PC-3 (cell line): ENCODE data around the gene UGCG. TPM values are rescaled to one million over a fixed set of nuclear protein-coding genes. Genes with fewer than 3 reads are reported as not detected.
"Not testable (repeated sequence)": the region's sequence is repeated elsewhere in the genome, so short reads cannot be mapped to it uniquely, and the experiment has no call there.

ENCODE experiments used
- ATAC-seq: fragments of 200-7000 bp; cut with Tn5 transposase; 2 replicates; pipeline ENCODE4 v1.9.1; 2020; ENCODE audit warnings: mild to moderate bottlenecking, moderate library complexity
- BruUV-seq: library from RNA; stranded (reverse); fragments of 400-500 nt; replicated peaks from 2 replicates; lab custom pipeline; 2021; lab: Mats Ljungman, UMichigan
- CTCF ChIA-PET: fragments of 300-600 bp; sonication (Branson Sonifier 250); formaldehyde crosslinking; loops from one replicate; lab custom pipeline; 2022; ENCODE audit warnings: antibody characterized with exemption; lab: Charles Lee
- POLR2A ChIA-PET: fragments of 300-600 bp; sonication (Branson Sonifier 250); formaldehyde crosslinking; loops from one replicate; lab custom pipeline; 2022; ENCODE audit warnings: antibody characterized with exemption; ENCODE audit not compliant: unreplicated experiment; lab: Charles Lee
- DNase-seq: peaks from one replicate; pipeline ENCODE4 v3.0.0-alpha.2; 2015
- H2AFZ ChIP-seq: fragments of 300-600 bp; sonication (generic); 2 replicates; pipeline ENCODE4 v1.6.0; 2016; ENCODE audit warnings: antibody characterized with exemption, low read length
- H3F3A ChIP-seq: fragments of 300-600 bp; sonication (generic); one replicate; pipeline ENCODE4 v1.6.0; 2017; ENCODE audit warnings: antibody characterized with exemption, low read length, control low read depth, mild to moderate bottlenecking; ENCODE audit not compliant: unreplicated experiment
- H3K27ac ChIP-seq: fragments of 300-600 bp; sonication (generic); 2 replicates; pipeline ENCODE4 v1.5.1; 2016; ENCODE audit warnings: mild to moderate bottlenecking, low read length
- H3K27me3 ChIP-seq: fragments of 300-600 bp; sonication (generic); 2 replicates; pipeline ENCODE4 v1.6.1; 2016; ENCODE audit warnings: low read length, mixed read lengths
- H3K36me3 ChIP-seq: fragments of 300-600 bp; sonication (generic); 2 replicates; pipeline ENCODE4 v1.6.1; 2016; ENCODE audit warnings: low read depth, mixed run types, low read length, mixed read lengths
- H3K4me1 ChIP-seq: fragments of 300-600 bp; sonication (generic); 2 replicates; pipeline ENCODE4 v1.5.1; 2016; ENCODE audit warnings: low read length; ENCODE audit not compliant: insufficient read depth
- H3K4me2 ChIP-seq: fragments of 300-600 bp; sonication (generic); 2 replicates; pipeline ENCODE4 v1.6.0; 2016; ENCODE audit warnings: low read length
- H3K4me3 ChIP-seq: fragments of 300-600 bp; sonication (generic); 2 replicates; pipeline ENCODE4 v1.5.1; 2016; ENCODE audit warnings: mild to moderate bottlenecking, low read length, mixed read lengths
- H3K79me2 ChIP-seq: fragments of 300-600 bp; sonication (generic); 2 replicates; pipeline ENCODE4 v1.6.1; 2017; ENCODE audit warnings: low read length, mixed read lengths
- H3K9ac ChIP-seq: fragments of 300-600 bp; sonication (generic); 2 replicates; pipeline ENCODE4 v1.6.0; 2016; ENCODE audit warnings: mild to moderate bottlenecking, low read length
- H3K9me2 ChIP-seq: fragments of 300-600 bp; sonication (generic); replicated peaks from 2 replicates; pipeline ENCODE4 v1.6.1; 2016; ENCODE audit warnings: mixed run types, low read length, mixed read lengths
- H3K9me3 ChIP-seq: fragments of 300-600 bp; sonication (generic); 2 replicates; pipeline ENCODE4 v1.6.1; 2016; ENCODE audit warnings: low read length, mixed read lengths
- H4K20me1 ChIP-seq: fragments of 300-600 bp; sonication (generic); 2 replicates; pipeline ENCODE4 v1.6.1; 2016; ENCODE audit warnings: low read length, mixed read lengths
- EZH2 ChIP-seq: fragments of 300-600 bp; sonication (generic); IDR thresholded peaks from one replicate; pipeline ENCODE4 v1.6.1; 2017; ENCODE audit warnings: antibody characterized with exemption, mild to moderate bottlenecking, low read length; ENCODE audit not compliant: unreplicated experiment
- EZH2phosphoT487 ChIP-seq: fragments of 300-600 bp; sonication (generic); IDR thresholded peaks from 2 replicates; pipeline ENCODE4 v1.6.1; 2018; ENCODE audit warnings: mild to moderate bottlenecking, antibody characterized with exemption, low read length, borderline replicate concordance
- intact Hi-C: fragments of 100-400 bp; cut with micrococcal nuclease; formaldehyde crosslinking; loops from 2 replicates; pipeline ENCODE4 v1.9.0; 2023
- total RNA-seq: library from RNA; depleted of rRNA; stranded (reverse); fragments of >200 nt; gene quantifications from 2 replicates; pipeline ENCODE4 v1.2.3, GENCODE V29; 2014
- TF ChIP-seq, protein P1 (sequence below): fragments of 300-600 bp; sonication (generic); conservative IDR thresholded peaks from 2 replicates; pipeline ENCODE4 v1.5.1; 2017; ENCODE audit warnings: antibody characterized with exemption, low read depth, mild to moderate bottlenecking, low read length

UGCG gene
- total RNA-seq, 1 experiment from 2014 or later = 29.4 TPM

DNA sequence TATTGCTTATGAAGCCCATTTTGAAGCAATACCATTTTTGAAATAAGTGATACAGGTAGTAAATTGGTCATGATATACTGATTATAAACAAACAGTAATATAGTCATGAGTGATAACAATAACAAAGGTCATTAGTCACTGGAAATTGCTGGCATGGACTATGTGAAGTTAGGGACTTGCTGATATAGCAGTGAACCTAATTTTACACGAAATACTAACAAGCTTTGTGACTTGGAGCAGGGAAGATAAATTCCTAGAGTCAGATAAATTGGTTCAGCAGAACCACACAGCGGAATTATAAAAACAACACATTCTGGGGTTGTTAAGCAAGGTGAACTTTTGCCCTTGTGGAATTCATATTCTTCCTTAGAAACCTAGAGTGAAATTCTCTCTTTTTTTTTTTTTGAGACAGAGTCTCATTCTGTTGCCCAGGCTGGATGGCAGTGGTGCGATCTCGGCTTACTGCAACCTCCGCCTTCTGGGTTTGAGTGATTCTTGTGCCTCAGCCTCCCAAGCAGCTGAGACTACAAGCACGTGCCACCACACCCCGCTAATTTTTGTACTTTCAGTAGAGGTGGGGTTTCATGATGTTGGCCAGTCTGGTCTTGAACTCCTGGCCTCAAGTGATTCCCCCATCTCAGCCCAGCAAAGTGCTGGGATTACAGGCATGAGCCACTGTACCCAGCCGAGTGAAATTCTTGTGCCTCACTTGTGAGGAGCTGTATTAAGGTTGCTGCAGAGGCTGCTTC lies 6.0 kb downstream of the UGCG start:
- H3K4me3 ChIP-seq = no peak overlapping the region

DNA sequence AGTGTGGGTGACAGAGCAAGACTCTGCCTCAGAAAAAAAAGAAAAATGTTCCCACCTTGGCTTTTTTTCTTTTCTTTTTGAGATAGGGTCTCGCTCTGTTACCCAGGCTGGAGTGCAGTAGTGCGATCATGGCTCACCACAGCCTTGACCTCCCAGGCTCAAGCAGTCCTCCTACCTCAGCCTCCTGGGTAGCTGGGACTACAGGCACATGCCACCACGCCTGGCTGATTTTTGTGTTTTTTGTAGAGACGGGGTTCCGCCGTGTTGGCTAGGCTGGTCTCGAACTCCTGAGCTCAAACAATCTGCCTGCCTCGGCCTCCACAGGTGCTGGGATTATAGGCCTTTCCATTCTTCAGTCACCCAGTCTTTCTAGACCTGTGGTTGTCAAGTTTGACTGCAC lies 6.9 kb downstream of the UGCG start:
- H3K4me2 ChIP-seq, H3K27ac ChIP-seq, CTCF ChIA-PET, H3K36me3 ChIP-seq, BruUV-seq, H3F3A ChIP-seq, intact Hi-C loops, H3K27me3 ChIP-seq, H3K4me3 ChIP-seq, DNase-seq, ATAC-seq, H3K9me3 ChIP-seq, H3K9me2 ChIP-seq, H2AFZ ChIP-seq, POLR2A ChIA-PET, H3K9ac ChIP-seq: not testable (repeated sequence)
- Histone ChIP-seq H3K79me2 (peaks cover 100% of the 10 kb centered on the region), H3K4me1 (peaks cover 41% of the 10 kb centered on the region), H4K20me1 (peaks cover 75% of the 10 kb centered on the region)

More for the DNA sequence above, 6.0 kb downstream of the UGCG start:
- H3K9me2 ChIP-seq = no peaks in the 10 kb centered on the region
- peaks cover 100% of the 10 kb centered on the region for H3K79me2 ChIP-seq
- H3K27me3 ChIP-seq = no peaks in the 10 kb centered on the region
- ChIA-PET POLR2A (no interaction called here), CTCF (no interaction called here)
- DNase-seq (no peak), ATAC-seq (no peak)
- TF ChIP-seq, protein P1, sequence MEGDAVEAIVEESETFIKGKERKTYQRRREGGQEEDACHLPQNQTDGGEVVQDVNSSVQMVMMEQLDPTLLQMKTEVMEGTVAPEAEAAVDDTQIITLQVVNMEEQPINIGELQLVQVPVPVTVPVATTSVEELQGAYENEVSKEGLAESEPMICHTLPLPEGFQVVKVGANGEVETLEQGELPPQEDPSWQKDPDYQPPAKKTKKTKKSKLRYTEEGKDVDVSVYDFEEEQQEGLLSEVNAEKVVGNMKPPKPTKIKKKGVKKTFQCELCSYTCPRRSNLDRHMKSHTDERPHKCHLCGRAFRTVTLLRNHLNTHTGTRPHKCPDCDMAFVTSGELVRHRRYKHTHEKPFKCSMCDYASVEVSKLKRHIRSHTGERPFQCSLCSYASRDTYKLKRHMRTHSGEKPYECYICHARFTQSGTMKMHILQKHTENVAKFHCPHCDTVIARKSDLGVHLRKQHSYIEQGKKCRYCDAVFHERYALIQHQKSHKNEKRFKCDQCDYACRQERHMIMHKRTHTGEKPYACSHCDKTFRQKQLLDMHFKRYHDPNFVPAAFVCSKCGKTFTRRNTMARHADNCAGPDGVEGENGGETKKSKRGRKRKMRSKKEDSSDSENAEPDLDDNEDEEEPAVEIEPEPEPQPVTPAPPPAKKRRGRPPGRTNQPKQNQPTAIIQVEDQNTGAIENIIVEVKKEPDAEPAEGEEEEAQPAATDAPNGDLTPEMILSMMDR = no peak
- no peak for TF ChIP-seq EZH2phosphoT487
- TF ChIP-seq EZH2 = no peak
- no TSS peak for BruUV-seq
- intact Hi-C loops = no loop called here
- H4K20me1 ChIP-seq = peaks cover 76% of the 10 kb centered on the region
- H2AFZ ChIP-seq = no peak overlapping the region
- H3K27ac ChIP-seq = no peak overlapping the region
- H3K9ac ChIP-seq = no peak overlapping the region
- no peaks in the 10 kb centered on the region for H3K9me3 ChIP-seq
- H3K4me1 ChIP-seq = peaks cover 35% of the 10 kb centered on the region
- no peaks in the 10 kb centered on the region for H3K36me3 ChIP-seq
- H3F3A ChIP-seq = no peaks in the 10 kb centered on the region
- H3K4me2 ChIP-seq = peak overlapping the region; percentile 24

DNA sequence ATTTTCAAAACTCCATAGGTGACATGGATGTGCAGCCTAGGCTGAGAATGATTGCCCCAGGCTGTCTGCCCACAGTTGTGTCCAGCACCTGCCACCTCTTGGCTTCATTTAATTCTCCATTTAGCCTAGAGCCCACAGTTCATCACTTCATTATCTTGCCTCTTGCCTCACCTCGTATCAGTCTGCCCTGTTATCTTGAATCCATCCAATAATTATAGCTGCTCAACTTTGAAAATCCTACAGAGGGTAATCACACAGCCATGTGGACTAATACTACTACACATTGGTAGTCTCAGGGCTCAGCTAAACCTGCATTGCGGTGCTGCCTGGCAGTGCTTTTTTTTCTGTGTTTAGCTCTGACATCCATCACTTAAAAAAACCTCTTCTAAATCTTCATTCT lies 7.4 kb downstream of the UGCG start:
- peaks cover 100% of the 10 kb centered on the region for H3K79me2 ChIP-seq
- ATAC-seq = no peak
- POLR2A ChIA-PET = no interaction called here
- H3K36me3 ChIP-seq = no peaks in the 10 kb centered on the region
- TF ChIP-seq, protein P1 = no peak
- TF ChIP-seq EZH2phosphoT487 (no peak), EZH2 (no peak)
- peaks cover 41% of the 10 kb centered on the region for H3K4me1 ChIP-seq
- no peak for DNase-seq
- no TSS peak for BruUV-seq
- H3K9me3 ChIP-seq = no peaks in the 10 kb centered on the region
- no peak overlapping the region for H3K9ac ChIP-seq
- no peaks in the 10 kb centered on the region for H3F3A ChIP-seq
- H2AFZ ChIP-seq = no peak overlapping the region
- intact Hi-C loops = no loop called here
- H3K27ac ChIP-seq = no peak overlapping the region
- CTCF ChIA-PET = no interaction called here
- peaks cover 73% of the 10 kb centered on the region for H4K20me1 ChIP-seq
- no peak overlapping the region for H3K4me2 ChIP-seq
- H3K4me3 ChIP-seq = no peak overlapping the region
- no peaks in the 10 kb centered on the region for H3K9me2 ChIP-seq
- H3K27me3 ChIP-seq = no peaks in the 10 kb centered on the region
